ENCODE results near the gene SCTR.

DNA sequence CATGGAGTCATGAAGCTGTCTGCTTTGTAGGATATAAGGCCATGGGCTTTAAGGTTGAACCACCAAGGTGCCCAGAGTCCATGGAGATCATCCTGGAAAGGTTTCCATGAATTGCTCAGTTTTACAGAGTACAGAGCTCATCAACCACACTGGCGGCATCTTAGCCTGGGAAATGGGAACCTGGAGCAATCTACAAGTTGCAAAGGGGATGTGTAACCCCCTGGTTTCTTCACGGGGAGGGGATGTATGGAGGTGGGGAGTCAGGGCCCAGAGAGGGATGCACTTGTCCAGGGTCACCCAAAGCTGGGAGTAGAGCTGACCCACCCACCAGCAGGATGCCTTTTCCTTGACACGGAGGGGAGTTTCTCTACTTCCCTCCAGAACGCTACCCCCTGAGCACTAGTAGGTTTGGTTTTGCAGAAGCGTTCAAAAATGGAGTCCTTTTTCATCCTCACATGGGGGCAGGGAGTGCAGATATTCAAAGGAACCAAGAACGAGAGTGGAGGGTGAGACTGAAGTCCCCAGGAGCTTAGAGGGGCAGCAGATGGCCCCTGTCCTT is 85.5 kb downstream of the SCTR start:
- TF ChIP-seq, protein P1, sequence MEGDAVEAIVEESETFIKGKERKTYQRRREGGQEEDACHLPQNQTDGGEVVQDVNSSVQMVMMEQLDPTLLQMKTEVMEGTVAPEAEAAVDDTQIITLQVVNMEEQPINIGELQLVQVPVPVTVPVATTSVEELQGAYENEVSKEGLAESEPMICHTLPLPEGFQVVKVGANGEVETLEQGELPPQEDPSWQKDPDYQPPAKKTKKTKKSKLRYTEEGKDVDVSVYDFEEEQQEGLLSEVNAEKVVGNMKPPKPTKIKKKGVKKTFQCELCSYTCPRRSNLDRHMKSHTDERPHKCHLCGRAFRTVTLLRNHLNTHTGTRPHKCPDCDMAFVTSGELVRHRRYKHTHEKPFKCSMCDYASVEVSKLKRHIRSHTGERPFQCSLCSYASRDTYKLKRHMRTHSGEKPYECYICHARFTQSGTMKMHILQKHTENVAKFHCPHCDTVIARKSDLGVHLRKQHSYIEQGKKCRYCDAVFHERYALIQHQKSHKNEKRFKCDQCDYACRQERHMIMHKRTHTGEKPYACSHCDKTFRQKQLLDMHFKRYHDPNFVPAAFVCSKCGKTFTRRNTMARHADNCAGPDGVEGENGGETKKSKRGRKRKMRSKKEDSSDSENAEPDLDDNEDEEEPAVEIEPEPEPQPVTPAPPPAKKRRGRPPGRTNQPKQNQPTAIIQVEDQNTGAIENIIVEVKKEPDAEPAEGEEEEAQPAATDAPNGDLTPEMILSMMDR (IDR thresholded peaks at IDR 0.05): no peak
- no peak for TF ChIP-seq POLR2A (IDR thresholded peaks at IDR 0.05)

Data from adrenal gland (tissue), 5 donors.